ENCODE data around the gene HAL.
A peak's percentile ranks its signal among the peaks of the same experiment; 100 is the strongest.
"Not testable (repeated sequence)": the region's sequence is repeated elsewhere in the genome, so short reads cannot be mapped to it uniquely, and the experiment has no call there.

The HAL gene

GRCh38 chr12:95976416-95976832, 19.7 kb downstream of the HAL start:
- DNase-seq, result no peak

GRCh38 chr12:95975491-95975890, 20.7 kb downstream of the HAL start:
- DNase-seq, result no peak

GRCh38 chr12:95974358-95974757, 21.8 kb downstream of the HAL start:
- no peak for DNase-seq

- DNase-seq, result no peak
Observed at GRCh38 chr12:95972832-95973456, 23.2 kb downstream of the HAL start.

GRCh38 chr12:95970905-95971304, 25.2 kb downstream of the HAL start:
- DNase-seq, result no peak

GRCh38 chr12:95969116-95969515, 27.0 kb downstream of the HAL start:
- not testable (repeated sequence) for DNase-seq

GRCh38 chr12:95967301-95967700, 28.8 kb downstream of the HAL start:
- no peak for DNase-seq

GRCh38 chr12:95966287-95966870, 29.8 kb downstream of the HAL start:
- DNase-seq, result no peak

- DNase-seq, result peak; percentile 17 to 24
Observed at GRCh38 chr12:95963096-95963495, 33.0 kb downstream of the HAL start.

- DNase-seq, result no peak
Observed at GRCh38 chr12:95962222-95962621, 33.9 kb downstream of the HAL start.

GRCh38 chr12:95960241-95960640, 35.9 kb downstream of the HAL start:
- no peak for DNase-seq

- DNase-seq, result peak; percentile 29 to 43
Observed at GRCh38 chr12:95959107-95959506, 37.0 kb downstream of the HAL start.

GRCh38 chr12:95956557-95957145, 39.5 kb downstream of the HAL start:
- no peak for DNase-seq

- DNase-seq, result no peak
Observed at GRCh38 chr12:95955549-95956159, 40.5 kb downstream of the HAL start.

- DNase-seq, result no peak
Observed at GRCh38 chr12:95953000-95953399, 43.1 kb downstream of the HAL start.

GRCh38 chr12:95951515-95951914, 44.6 kb downstream of the HAL start:
- peak; percentile 20 to 27 for DNase-seq

- no peak for DNase-seq
Observed at GRCh38 chr12:95949477-95950206, 46.5 kb downstream of the HAL start.

GRCh38 chr12:95944108-95944704, 51.9 kb downstream of the HAL start:
- no peak for DNase-seq

- peak; percentile 30 to 42 for DNase-seq
Observed at GRCh38 chr12:95943330-95943842, 52.8 kb downstream of the HAL start, which contains the start of gene AMDHD1. Gene AMDHD1 (plus strand): TSS chr12:95943331. CDS start chr12:95943399, 68 bp downstream.

GRCh38 chr12:95942524-95943329, 53.4 kb downstream of the HAL start, which contains the start of gene CCDC38:
Gene CCDC38 (minus strand): TSS chr12:95942614. CDS start chr12:95936509, 6,105 bp downstream.
- DNase-seq, result peak; percentile 61 to 82

- DNase-seq, result no peak
Observed at GRCh38 chr12:95942101-95942523, 54.0 kb downstream of the HAL start.
